Neutrophil (primary cell): Measurements from ENCODE around the gene JMY.
"Not testable (repeated sequence)": the region's sequence is repeated elsewhere in the genome, so short reads cannot be mapped to it uniquely, and the experiment has no call there.

Experiments used
- H3K27ac ChIP-seq: fragments of 200-600 bp; sonication (generic); 2 replicates; pipeline ENCODE4 v1.5.1; 2016; ENCODE audit warnings: mild to moderate bottlenecking, moderate library complexity
- H3K27me3 ChIP-seq: fragments of 200-600 bp; sonication (generic); 2 replicates; pipeline ENCODE4 v1.6.0; 2016; ENCODE audit warnings: mild to moderate bottlenecking
- H3K36me3 ChIP-seq: fragments of 200-600 bp; sonication (generic); 2 replicates; pipeline ENCODE4 v1.5.1; 2017
- H3K4me1 ChIP-seq, 2 experiments: fragments of 200-600 bp in 1 of 2; sonication (generic) in 1 of 2; 1 replicate in 1 of 2; 2 replicates in 1 of 2; pipeline versions ENCODE4 v1.5.1 to v1.6.1; 2013 to 2016; ENCODE audit warnings: low read depth in 1 of 2, low read length in 1 of 2, mild to moderate bottlenecking in 1 of 2, moderate library complexity in 1 of 2; ENCODE audit not compliant: control insufficient read depth in 1 of 2, insufficient read depth in 1 of 2
- H3K4me3 ChIP-seq, 2 experiments: fragments of 200-600 bp in 1 of 2; sonication (generic) in 1 of 2; 1 replicate in 1 of 2; 2 replicates in 1 of 2; pipeline ENCODE4 v1.5.1; 2013 to 2016; ENCODE audit warnings: low read depth in 1 of 2, low read length in 1 of 2, mild to moderate bottlenecking in 1 of 2, moderate library complexity in 1 of 2
- H3K9me3 ChIP-seq: fragments of 200-600 bp; sonication (generic); 2 replicates; pipeline ENCODE4 v1.5.1; 2016
- CTCF ChIP-seq: fragments of 200-600 bp; sonication (generic); IDR thresholded peaks from 2 replicates; pipeline ENCODE4 v1.5.1; 2016; ENCODE audit warnings: antibody characterized with exemption

Gene JMY

GRCh38 chr5:79237740-79238560 lies 2.0 kb downstream of the JMY start:
- Histone ChIP-seq H3K27ac (no peak overlapping the region), H3K4me1 (peaks cover 15 to 23% of the 10 kb centered on the region in 2 experiments), H3K9me3 (no peaks in the 10 kb centered on the region), H3K27me3 (peaks cover 45% of the 10 kb centered on the region), H3K36me3 (no peaks in the 10 kb centered on the region), H3K4me3 (peak overlapping the region; percentile 75 to 81)
- TF ChIP-seq CTCF, result no peak

- Histone ChIP-seq H3K36me3 (no peaks in the 10 kb centered on the region), H3K27me3 (peaks cover 29% of the 10 kb centered on the region), H3K9me3 (no peaks in the 10 kb centered on the region), H3K27ac (no peak overlapping the region), H3K4me3 (no peak overlapping the region), H3K4me1 (peaks cover 15 to 20% of the 10 kb centered on the region in 2 experiments)
- no peak for TF ChIP-seq CTCF
Measured at GRCh38 chr5:79240561-79240960, 4.6 kb downstream of the JMY start.

- Histone ChIP-seq H3K9me3 (no peaks in the 10 kb centered on the region), H3K27ac (no peak overlapping the region), H3K4me1 (peaks cover 15 to 18% of the 10 kb centered on the region in 2 experiments), H3K4me3 (no peak overlapping the region), H3K36me3 (no peaks in the 10 kb centered on the region), H3K27me3 (peaks cover 23% of the 10 kb centered on the region)
- no peak for TF ChIP-seq CTCF
Measured at GRCh38 chr5:79241535-79241979, 5.6 kb downstream of the JMY start.

- Histone ChIP-seq H3K4me1 (peaks cover 6 to 9% of the 10 kb centered on the region in 2 experiments), H3K27ac (no peak overlapping the region), H3K9me3 (no peaks in the 10 kb centered on the region), H3K27me3 (peaks cover 14% of the 10 kb centered on the region), H3K36me3 (no peaks in the 10 kb centered on the region), H3K4me3 (no peak overlapping the region)
- no peak for TF ChIP-seq CTCF
Measured at GRCh38 chr5:79242242-79243039, 6.5 kb downstream of the JMY start.

- Histone ChIP-seq H3K4me3 (no peak overlapping the region), H3K4me1 (peaks cover 0 to 1% of the 10 kb centered on the region in 2 experiments), H3K27me3 (peaks cover 6% of the 10 kb centered on the region), H3K36me3 (no peaks in the 10 kb centered on the region), H3K9me3 (no peaks in the 10 kb centered on the region), H3K27ac (no peak overlapping the region)
- no peak for TF ChIP-seq CTCF
Measured at GRCh38 chr5:79243224-79243623, 7.3 kb downstream of the JMY start.

- not testable (repeated sequence) for H3K9me3 ChIP-seq, H3K4me3 ChIP-seq, H3K36me3 ChIP-seq, H3K27ac ChIP-seq, H3K4me1 ChIP-seq, H3K27me3 ChIP-seq
Measured at GRCh38 chr5:79254067-79254466, 18.1 kb downstream of the JMY start.
